Measurements from ENCODE around the gene ZNF362. TPM values are rescaled to one million over a fixed set of nuclear protein-coding genes. Genes with fewer than 3 reads are reported as not detected.
A peak's percentile ranks its signal among the peaks of the same experiment; 100 is the strongest.
"Not testable (repeated sequence)": the region's sequence is repeated elsewhere in the genome, so short reads cannot be mapped to it uniquely, and the experiment has no call there.

Gene ZNF362
- polyA plus RNA-seq, 4 donors, result 53.4 to 68.1 (median 61.4) TPM

DNA sequence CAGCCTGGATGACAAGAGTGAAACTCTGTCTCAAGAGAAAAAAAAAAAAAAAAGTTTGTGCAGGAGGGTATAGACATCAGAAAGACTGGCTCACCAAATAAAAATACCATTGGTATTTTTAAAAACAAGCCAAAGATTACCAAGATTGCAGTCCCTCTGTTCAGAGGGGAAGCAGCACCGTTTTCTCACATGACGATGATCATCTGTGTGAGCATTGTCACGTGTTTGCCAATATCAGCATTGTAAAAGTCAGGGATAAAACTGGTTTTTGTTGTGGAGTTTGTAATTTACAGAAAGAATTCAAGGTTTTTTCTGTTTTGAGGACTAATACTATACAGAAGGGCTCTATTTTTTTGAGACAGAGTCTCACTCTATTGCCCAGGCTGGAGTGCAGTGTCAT lies 26.5 kb downstream of the ZNF362 start:
- DNase-seq (ENCODE audit: low read depth in 4 of 4, low spot score in 3 of 4), result no peak

DNA sequence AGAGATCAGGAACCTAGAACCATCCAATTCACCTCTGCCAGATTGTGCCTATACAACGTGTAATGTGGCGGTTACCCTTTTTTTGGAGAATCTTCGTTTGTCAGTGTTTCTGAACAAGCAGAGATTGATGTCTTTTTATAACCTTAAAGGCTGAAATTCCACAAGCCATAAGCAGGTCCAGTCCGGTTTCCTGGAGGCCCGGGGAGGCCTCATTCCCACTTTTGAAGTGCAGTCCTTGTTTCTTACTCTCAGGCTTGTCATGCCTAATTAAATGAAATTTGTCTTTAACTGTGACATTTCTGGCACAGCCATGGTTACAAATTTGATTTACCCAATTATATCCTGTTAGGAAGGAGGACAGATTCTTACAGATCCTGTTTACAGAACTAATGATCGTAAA lies 27.8 kb downstream of the ZNF362 start:
- no peak for DNase-seq (ENCODE audit: low read depth in 4 of 4, low spot score in 3 of 4)

DNA sequence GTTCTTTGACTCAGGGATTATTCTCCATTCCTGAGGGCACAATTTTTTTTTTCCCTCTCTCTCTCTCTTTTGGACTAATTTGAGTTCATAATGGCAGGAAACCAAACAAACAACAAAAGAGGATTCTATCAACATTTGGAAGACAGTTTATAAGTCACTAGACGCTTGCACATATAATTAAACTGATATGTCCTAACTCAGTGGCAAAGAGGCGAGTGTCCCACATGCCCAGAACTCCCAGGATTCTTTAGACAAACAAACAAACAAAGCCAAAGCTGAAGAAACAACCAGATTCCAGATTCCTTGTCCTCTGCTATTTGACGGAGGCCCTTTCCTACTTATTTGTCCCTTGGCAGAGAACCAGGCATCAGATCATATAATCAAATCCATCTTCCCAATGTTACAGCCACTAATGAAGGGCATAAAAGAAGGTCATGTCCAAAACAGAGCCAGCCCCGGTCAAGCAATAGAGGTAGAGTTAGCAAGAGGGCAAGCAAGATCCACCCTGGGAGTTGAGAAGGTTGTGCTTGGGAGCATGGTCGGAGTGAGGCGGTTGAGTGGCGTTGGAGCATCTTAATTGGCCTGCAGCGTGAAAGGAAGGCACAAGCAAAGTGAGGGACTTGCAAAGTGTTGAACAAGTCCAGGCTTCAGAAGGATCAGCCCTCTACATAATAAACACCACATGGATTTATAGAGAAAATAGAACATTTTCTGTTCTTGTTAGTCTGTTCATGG lies 30.3 kb downstream of the ZNF362 start:
- no peak for DNase-seq (ENCODE audit: low read depth in 4 of 4, low spot score in 3 of 4)

GRCh38 chr1:33287317-33287716 lies 31.0 kb downstream of the ZNF362 start:
- no peak for DNase-seq (ENCODE audit: low read depth in 4 of 4, low spot score in 3 of 4)

DNA sequence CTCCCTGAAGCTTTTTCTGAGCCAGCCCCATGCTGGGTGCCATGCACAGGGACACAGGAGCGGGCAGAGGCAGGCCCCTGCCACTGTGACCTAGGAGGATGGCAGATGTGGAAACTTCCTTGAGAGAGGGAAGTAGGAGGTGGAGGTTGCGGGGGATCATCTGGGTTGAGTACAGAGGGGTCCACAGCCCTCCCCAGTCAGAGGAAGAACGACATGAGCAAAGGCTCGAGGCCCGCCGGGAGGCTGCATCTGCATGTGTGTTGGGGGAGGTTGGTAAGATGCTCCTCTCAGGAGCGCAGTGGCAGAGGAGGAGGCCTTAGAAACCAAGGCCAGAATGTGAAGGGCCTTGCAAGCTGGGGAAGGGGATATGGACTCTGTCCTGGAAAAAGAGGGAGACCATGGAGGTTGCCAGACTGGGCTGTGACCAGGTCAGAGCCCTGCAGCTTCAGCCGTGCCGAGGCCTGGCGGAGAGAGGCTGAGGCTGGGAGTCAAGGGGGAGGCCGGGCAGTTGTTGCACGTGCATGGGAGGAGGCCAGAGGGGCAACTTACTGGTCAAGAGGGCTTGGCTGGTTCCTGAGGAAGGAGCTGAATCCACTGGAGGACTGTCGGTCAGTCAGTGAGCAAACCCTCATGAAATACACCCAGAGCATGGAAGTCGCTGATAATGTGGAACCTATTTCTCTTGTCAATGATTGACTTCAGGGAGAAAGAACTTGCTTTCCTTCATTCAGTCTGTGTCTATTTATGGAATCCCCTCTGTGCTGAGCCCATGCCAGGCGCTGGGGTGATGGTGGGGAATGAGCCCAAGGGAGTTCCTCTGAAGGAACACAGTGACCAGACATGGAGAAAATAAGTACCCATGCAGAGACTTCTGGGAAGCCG lies 32.9 kb downstream of the ZNF362 start:
- no peak for DNase-seq (ENCODE audit: low read depth in 4 of 4, low spot score in 3 of 4)

- DNase-seq (ENCODE audit: low read depth in 4 of 4, low spot score in 3 of 4), result no peak
Observed at GRCh38 chr1:33289858-33290154, 33.5 kb downstream of the ZNF362 start.

- not testable (repeated sequence) for DNase-seq (ENCODE audit: low read depth in 4 of 4, low spot score in 3 of 4)
Observed at GRCh38 chr1:33290615-33291014, 34.3 kb downstream of the ZNF362 start.

- DNase-seq (ENCODE audit: low read depth in 4 of 4, low spot score in 3 of 4), result no peak
Observed at GRCh38 chr1:33292726-33293340, 36.5 kb downstream of the ZNF362 start.

- DNase-seq (ENCODE audit: low read depth in 4 of 4, low spot score in 3 of 4), result no peak
Observed at GRCh38 chr1:33294071-33295010, 38.0 kb downstream of the ZNF362 start.

- no peak for DNase-seq (ENCODE audit: low read depth in 4 of 4, low spot score in 3 of 4)
Observed at GRCh38 chr1:33295023-33295422, 38.7 kb downstream of the ZNF362 start.

GRCh38 chr1:33295450-33296081 lies 39.3 kb downstream of the ZNF362 start:
- DNase-seq (ENCODE audit: low read depth in 4 of 4, low spot score in 3 of 4), result peak; percentile 57 to 71 (median 62)

- DNase-seq (ENCODE audit: low read depth in 4 of 4, low spot score in 3 of 4), result no peak
Observed at GRCh38 chr1:33296082-33296458, 39.8 kb downstream of the ZNF362 start.

- DNase-seq (ENCODE audit: low read depth in 4 of 4, low spot score in 3 of 4), result no peak
Observed at GRCh38 chr1:33296824-33297223, 40.5 kb downstream of the ZNF362 start.

- no peak for DNase-seq (ENCODE audit: low read depth in 4 of 4, low spot score in 3 of 4)
Observed at GRCh38 chr1:33297911-33298622, 41.8 kb downstream of the ZNF362 start.

GRCh38 chr1:33298623-33299277 lies 42.5 kb downstream of the ZNF362 start:
- no peak for DNase-seq (ENCODE audit: low read depth in 4 of 4, low spot score in 3 of 4)

DNA sequence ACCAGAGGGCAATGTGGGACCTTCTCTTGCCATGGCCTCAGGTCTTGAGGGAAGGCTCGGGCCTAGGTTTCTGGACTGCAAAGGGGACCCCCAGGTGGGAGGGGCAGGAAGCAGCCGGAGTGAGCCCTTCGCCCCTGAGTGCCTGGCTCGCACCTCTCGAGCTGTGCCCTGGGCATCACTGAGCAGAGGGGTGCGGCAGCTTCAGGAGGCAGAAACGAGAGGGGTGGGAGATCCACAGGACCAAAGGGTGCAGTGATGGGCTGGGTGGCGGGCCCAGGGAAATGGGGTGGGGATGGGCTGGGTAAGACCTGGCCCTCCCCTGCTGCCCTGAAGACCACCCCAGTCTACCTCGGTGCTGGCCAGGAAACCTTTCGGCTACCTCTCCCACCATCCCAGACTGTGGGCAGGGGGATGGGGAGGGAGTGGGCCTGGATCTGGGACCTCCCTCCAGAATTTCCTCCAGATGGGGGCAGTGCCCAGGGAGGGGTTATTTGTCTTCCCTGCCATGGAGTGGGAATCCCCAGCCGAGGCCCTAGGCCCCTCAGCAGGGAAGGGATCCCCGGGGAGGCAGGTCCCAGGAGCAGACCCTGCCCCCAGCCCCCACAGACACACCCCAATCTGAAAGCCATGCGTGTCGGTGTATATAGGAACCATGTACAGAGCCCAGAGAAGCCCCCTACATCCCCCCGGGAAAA lies 43.3 kb downstream of the ZNF362 start:
- no peak for DNase-seq (ENCODE audit: low read depth in 4 of 4, low spot score in 3 of 4)

DNA sequence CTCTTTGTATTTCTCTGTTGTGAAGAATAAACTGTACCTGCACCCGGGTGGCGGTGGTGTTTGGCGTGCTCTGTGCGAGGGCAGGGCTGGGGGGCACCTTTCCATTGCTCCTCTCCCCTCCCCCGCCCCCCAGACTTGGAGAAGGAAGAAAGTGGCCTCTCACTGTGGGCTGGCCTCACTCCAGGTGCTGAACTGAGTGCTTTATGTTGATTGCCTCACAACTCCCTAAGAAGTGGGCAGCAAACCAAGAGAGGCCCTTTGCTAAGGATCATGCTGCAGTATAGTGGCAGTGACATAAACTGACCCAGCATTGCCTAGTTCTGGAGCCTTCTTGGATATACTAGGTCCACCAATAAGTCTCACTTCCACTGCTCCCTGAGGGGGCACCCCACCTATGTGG lies 44.4 kb downstream of the ZNF362 start:
- no peak for DNase-seq (ENCODE audit: low read depth in 4 of 4, low spot score in 3 of 4)

DNA sequence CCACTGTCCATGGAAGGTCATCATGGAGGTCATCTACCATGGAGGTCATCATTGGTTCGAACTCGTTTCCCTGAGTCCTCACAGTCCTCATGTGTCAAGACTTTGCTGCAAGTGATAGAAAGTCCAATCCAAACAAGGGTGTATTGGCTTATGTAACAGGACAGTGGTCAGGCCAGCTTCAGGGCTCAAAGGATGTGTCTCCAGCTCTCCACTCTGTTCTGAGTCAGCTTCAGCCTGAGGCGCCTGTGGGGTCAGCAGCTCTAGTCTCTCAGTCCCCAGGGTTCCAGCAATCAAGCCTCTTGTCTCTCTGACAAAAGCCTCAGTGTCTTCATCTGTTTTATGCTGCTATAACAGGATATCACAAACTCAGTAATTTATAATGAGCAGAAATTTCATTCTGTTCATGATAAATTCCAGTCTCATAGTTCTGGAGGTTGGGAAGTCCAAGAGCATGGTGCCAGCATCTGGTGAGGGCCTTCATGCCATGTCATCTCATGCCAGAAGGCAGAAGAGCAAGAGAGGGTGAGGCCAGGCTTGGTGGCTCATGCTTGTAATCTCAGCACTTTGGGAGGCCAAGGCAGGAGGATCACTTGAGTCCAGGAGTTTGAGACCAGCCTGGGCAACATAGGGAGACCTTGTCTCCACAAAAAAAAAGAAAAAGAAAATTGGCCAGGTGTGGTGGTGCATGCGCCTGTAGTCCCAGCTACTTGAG lies 45.1 kb downstream of the ZNF362 start:
- DNase-seq (ENCODE audit: low read depth in 4 of 4, low spot score in 3 of 4), result no peak
